H1 (cell line): ENCODE measurements around the gene RAD50. TPM values are rescaled to one million over a fixed set of nuclear protein-coding genes. Genes with fewer than 3 reads are reported as not detected.

ENCODE experiments used
- CTCF ChIA-PET: fragments of 300-600 bp; sonication (Branson Sonifier 250); formaldehyde crosslinking; loops from one replicate; lab custom pipeline; 2021; ENCODE audit not compliant: partially characterized antibody; lab: Charles Lee
- POLR2A ChIA-PET: fragments of 300-600 bp; sonication (Branson Sonifier 250); formaldehyde crosslinking; loops from one replicate; lab custom pipeline; 2021; ENCODE audit warnings: inconsistent platforms; ENCODE audit not compliant: partially characterized antibody; lab: Charles Lee
- DNase-seq, 2 experiments: peaks; one replicate each; pipeline versions ENCODE4 v3.0.0 to v3.0.0-alpha.2; 2010 to 2022; ENCODE audit warnings: low spot score in 2 of 2, low read depth in 1 of 2, mixed read lengths in 1 of 2
- FAIRE-seq: peaks from 2 replicates; lab custom pipeline; 2011; peaks lifted over from hg19 to GRCh38; lab: Jason Lieb, UNC
- H2AFZ ChIP-seq: 2 replicates; pipeline ENCODE4 v1.8.1; 2012; ENCODE audit warnings: low read length, inconsistent platforms
- H2AK5ac ChIP-seq: 2 replicates; pipeline ENCODE4 v1.6.1; 2013; ENCODE audit warnings: low read depth, low read length
- H2BK120ac ChIP-seq: replicated peaks from 2 replicates; pipeline ENCODE3; 2013; ENCODE audit warnings: low read depth, low read length, inconsistent platforms
- H2BK12ac ChIP-seq: 2 replicates; pipeline ENCODE4 v1.6.1; 2013; ENCODE audit warnings: low read depth, low read length
- H2BK15ac ChIP-seq: 2 replicates; pipeline ENCODE4 v1.6.1; 2013; ENCODE audit warnings: low read length
- H2BK20ac ChIP-seq: 2 replicates; pipeline ENCODE4 v1.6.1; 2013; ENCODE audit warnings: low read length
- H2BK5ac ChIP-seq: 2 replicates; pipeline ENCODE4 v1.6.1; 2013; ENCODE audit warnings: low read depth, low read length
- H3K14ac ChIP-seq: 2 replicates; pipeline ENCODE4 v1.6.1; 2013; ENCODE audit warnings: inconsistent platforms; ENCODE audit not compliant: insufficient read length
- H3K18ac ChIP-seq: 2 replicates; pipeline ENCODE4 v1.6.1; 2013; ENCODE audit warnings: low read length; ENCODE audit errors: extremely low read depth
- H3K23ac ChIP-seq: 2 replicates; pipeline ENCODE4 v1.6.1; 2013; ENCODE audit warnings: inconsistent platforms; ENCODE audit not compliant: insufficient read length
- H3K23me2 ChIP-seq: 2 replicates; pipeline ENCODE4 v1.6.1; 2013; ENCODE audit warnings: low read depth, low read length
- H3K27ac ChIP-seq: 2 replicates; pipeline ENCODE4 v1.6.1; 2011; ENCODE audit warnings: low read depth, low read length, inconsistent platforms
- H3K27me3 ChIP-seq, 4 experiments: replicated peaks in 1 of 4; 1 replicate in 1 of 4; 2 replicates in 3 of 4; pipeline versions ENCODE4 v1.6.1 to v1.8.1; 2011 to 2013; ENCODE audit warnings: low read length in 3 of 4, mild to moderate bottlenecking in 3 of 4, inconsistent platforms in 2 of 4, mixed read lengths in 2 of 4, moderate library complexity in 1 of 4; ENCODE audit not compliant: control insufficient read depth in 3 of 4, insufficient read depth in 3 of 4; ENCODE audit errors: extremely low read depth in 1 of 4
- H3K36me3 ChIP-seq, 4 experiments: 2 replicates each; pipeline versions ENCODE4 v1.6.1 to v1.8.1; 2011 to 2013; ENCODE audit warnings: mild to moderate bottlenecking in 4 of 4, low read length in 3 of 4, moderate library complexity in 2 of 4, control low read depth in 1 of 4, inconsistent platforms in 1 of 4; ENCODE audit not compliant: insufficient read depth in 4 of 4, control insufficient read depth in 2 of 4
- H3K4ac ChIP-seq: replicated peaks from 2 replicates; pipeline ENCODE3; 2013; ENCODE audit warnings: low read length, low read depth, mixed read lengths, inconsistent platforms; ENCODE audit not compliant: insufficient read length
- H3K4me1 ChIP-seq, 4 experiments: replicated peaks in 1 of 4; 1 replicate in 1 of 4; 2 replicates in 3 of 4; pipeline versions ENCODE4 v1.6.1 to v1.8.1; 2011 to 2013; ENCODE audit warnings: low read length in 3 of 4, inconsistent platforms in 2 of 4, mixed read lengths in 1 of 4; ENCODE audit not compliant: insufficient read depth in 4 of 4, control insufficient read depth in 3 of 4
- H3K4me2 ChIP-seq, 2 experiments: 2 replicates each; pipeline versions ENCODE4 v1.6.1 to v1.8.1; 2011 to 2013; ENCODE audit warnings: low read depth in 2 of 2, low read length in 2 of 2, control low read depth in 1 of 2, inconsistent platforms in 1 of 2, mild to moderate bottlenecking in 1 of 2; ENCODE audit not compliant: insufficient read depth in 1 of 2
- H3K4me3 ChIP-seq, 4 experiments: fragments of 200-600, 300-600 bp in 1 of 4; sonication (generic), shearing (Covaris generic), sonication (Bioruptor Twin) in 1 of 4; 2 replicates each; pipeline versions ENCODE4 v1.5.1 to v1.8.1; 2011 to 2016; ENCODE audit warnings: low read length in 4 of 4, low read depth in 3 of 4, control low read depth in 2 of 4, inconsistent platforms in 2 of 4, mild to moderate bottlenecking in 2 of 4, mixed read lengths in 1 of 4, moderate library complexity in 1 of 4; ENCODE audit not compliant: insufficient read depth in 2 of 4; ENCODE audit errors: extremely low read depth in 1 of 4
- H3K56ac ChIP-seq: replicated peaks from 2 replicates; pipeline ENCODE3; 2013; ENCODE audit warnings: low read depth, mild to moderate bottlenecking, mixed read lengths, low read length, inconsistent platforms; ENCODE audit not compliant: insufficient read length
- H3K79me1 ChIP-seq: 2 replicates; pipeline ENCODE4 v1.6.1; 2013; ENCODE audit warnings: low read depth, low read length, control low read depth
- H3K79me2 ChIP-seq, 2 experiments: 2 replicates each; pipeline versions ENCODE4 v1.6.1 to v1.8.1; 2012 to 2013; ENCODE audit warnings: low read length in 2 of 2, mild to moderate bottlenecking in 2 of 2, inconsistent platforms in 1 of 2; ENCODE audit not compliant: insufficient read depth in 2 of 2, control insufficient read depth in 1 of 2
- H3K9ac ChIP-seq, 4 experiments: replicated peaks in 1 of 4; 1 replicate in 1 of 4; 2 replicates in 3 of 4; pipeline versions ENCODE4 v1.6.1 to v1.8.1; 2011 to 2013; ENCODE audit warnings: low read depth in 3 of 4, low read length in 3 of 4, control low read depth in 2 of 4, mild to moderate bottlenecking in 2 of 4, moderate library complexity in 2 of 4, inconsistent platforms in 1 of 4; ENCODE audit errors: extremely low read depth in 1 of 4
- H3K9me3 ChIP-seq, 2 experiments: 2 replicates each; pipeline versions ENCODE4 v1.6.1 to v1.8.1; 2012 to 2013; ENCODE audit warnings: mild to moderate bottlenecking in 2 of 2, moderate library complexity in 2 of 2, control low read depth in 1 of 2, inconsistent platforms in 1 of 2, low read depth in 1 of 2, low read length in 1 of 2, mixed read lengths in 1 of 2; ENCODE audit not compliant: insufficient read depth in 2 of 2
- H4K20me1 ChIP-seq, 2 experiments: replicated peaks in 1 of 2; 2 replicates each; pipeline versions ENCODE3 to v1.8.1; 2011 to 2013; ENCODE audit warnings: inconsistent platforms in 2 of 2, low read length in 2 of 2, mild to moderate bottlenecking in 1 of 2; ENCODE audit not compliant: insufficient read depth in 2 of 2, control insufficient read depth in 1 of 2
- H4K5ac ChIP-seq: 2 replicates; pipeline ENCODE4 v1.6.1; 2013; ENCODE audit warnings: low read length, low read depth, mixed read lengths, inconsistent platforms; ENCODE audit not compliant: insufficient read length
- H4K8ac ChIP-seq: 2 replicates; pipeline ENCODE4 v1.8.0; 2013; ENCODE audit warnings: mild to moderate bottlenecking, moderate library complexity, low read length, inconsistent platforms; ENCODE audit not compliant: insufficient read depth; ENCODE audit errors: extremely low read depth
- H4K91ac ChIP-seq: replicated peaks from 2 replicates; pipeline ENCODE3; 2013; ENCODE audit warnings: low read length, mixed read lengths, inconsistent platforms; ENCODE audit not compliant: insufficient read length
- CEBPB ChIP-seq: IDR thresholded peaks from 2 replicates; pipeline ENCODE4 v1.6.1; 2012; ENCODE audit warnings: low read depth, low read length
- KDM1A ChIP-seq: fragments of 200-600, 300-600 bp; sonication (generic); IDR thresholded peaks from 2 replicates; pipeline ENCODE4 v1.7.1; 2016; ENCODE audit warnings: mild to moderate bottlenecking, low read length, borderline replicate concordance
- TAF1 ChIP-seq: IDR thresholded peaks from 2 replicates; pipeline ENCODE4 v1.6.1; 2011; ENCODE audit warnings: mild to moderate bottlenecking, low read depth, low read length
- WGBS, 2 experiments: shearing (Covaris generic) in 1 of 2; methylation state at CpG; one replicate each; pipeline versions ENCODE4 v1.1.6 to v1.1.7; 2013 to 2015; ENCODE audit warnings: low lambda C conversion rate in 2 of 2, mixed read lengths in 2 of 2, inconsistent platforms in 1 of 2, low coverage in 1 of 2, missing lambda C conversion rate in 1 of 2; ENCODE audit not compliant: insufficient replicate concordance in 2 of 2, insufficient coverage in 1 of 2, insufficient read length in 1 of 2; ENCODE audit errors: extremely low coverage in 1 of 2, missing lambda C conversion rate in 1 of 2; 5-methylcytosine and 5-hydroxymethylcytosine counted together
- polyA plus RNA-seq, 7 experiments: library from polyadenylated mRNA; depleted of rRNA in 3 of 7; stranded (reverse) in 5 of 7; unstranded in 2 of 7; fragments of >200 nt in 5 of 7; fragments of 200-250 nt in 2 of 7; gene quantifications; 1 replicate in 5 of 7; 2 replicates in 1 of 7; 4 replicates in 1 of 7; pipeline versions ENCODE4 v1.2.1 to v1.2.3, GENCODE V29; 2011 to 2013; ENCODE audit warnings: missing spikeins in 2 of 7, mixed read lengths in 2 of 7
- total RNA-seq: library from RNA; stranded (reverse); fragmentation: NEBNext Ultra II Directional; extraction: Animal tissue kit (Norgen Biotek cat#: 25700); gene quantifications from 2 replicates; pipeline ENCODE4 v1.2.1, GENCODE V29; 2021

RAD50 gene
- total and polyA plus RNA-seq, 2 of the 8 experiments (the other 6 are each of a cell fraction or from before 2014, with no cell fraction given) = 10.1 to 39.4 TPM

- H4K8ac ChIP-seq = no peak overlapping the region
- no peak overlapping the region for H3K23ac ChIP-seq
- no peak overlapping the region for H3K4me2 ChIP-seq
- no peak overlapping the region for H4K91ac ChIP-seq
- no peaks in the 10 kb centered on the region for H3K79me2 ChIP-seq
- no peak overlapping the region for H2AK5ac ChIP-seq
- no peak overlapping the region for H2BK15ac ChIP-seq
- 84% methylated on average over 2 of the region's 2 CpGs; no CpG with 5 or more reads in 1 of the 2 experiments for WGBS, 2 experiments
- H3K9me3 ChIP-seq = no peaks in the 10 kb centered on the region
- H3K27ac ChIP-seq = no peak overlapping the region
- no peak overlapping the region for H2BK12ac ChIP-seq
- H3K23me2 ChIP-seq = no peaks in the 10 kb centered on the region
- no peak for FAIRE-seq
- no peak overlapping the region for H2AFZ ChIP-seq
- no peak overlapping the region for H3K9ac ChIP-seq
- H3K4me1 ChIP-seq = no peaks in the 10 kb centered on the region
- H2BK20ac ChIP-seq = no peak overlapping the region
- H3K18ac ChIP-seq = no peak overlapping the region
- H3K79me1 ChIP-seq = no peaks in the 10 kb centered on the region
- H3K27me3 ChIP-seq = no peaks in the 10 kb centered on the region
- no peak overlapping the region for H4K5ac ChIP-seq
- no peaks in the 10 kb centered on the region for H3K36me3 ChIP-seq
- CTCF ChIA-PET = interaction anchor here (0.7 to 3.6 kb wide), 29 partner anchors 9 to 334 kb away, joined by 3 to 46 read pairs (median 5); partner anchors contain the start of gene CCNI2
- H3K4ac ChIP-seq = no peak overlapping the region
- POLR2A ChIA-PET = interaction anchor here (1.2 to 2.0 kb wide), 2 partner anchors 29 to 219 kb away, joined by 3 to 5 read pairs; partner anchors contain the start of genes CCNI2 and RAD50
- no peaks in the 10 kb centered on the region for H4K20me1 ChIP-seq
- no peak overlapping the region for H3K14ac ChIP-seq
- no peak overlapping the region for H3K4me3 ChIP-seq
- no peak overlapping the region for H2BK120ac ChIP-seq
- DNase-seq = no peak
- no peak overlapping the region for H3K56ac ChIP-seq
- no peak overlapping the region for H2BK5ac ChIP-seq
- no peak for TF ChIP-seq TAF1
- TF ChIP-seq CEBPB = no peak
- no peak for TF ChIP-seq KDM1A
Observed at GRCh38 chr5:132528021-132528420, 28.8 kb upstream of the RAD50 start.
